NCI-H2196 (cell line): ENCODE measurements around the gene TAF4.

Source experiments
- DNase-seq: peaks from one replicate; lab custom pipeline; 2025; ENCODE audit not compliant: unreplicated experiment; lab: John Stamatoyannopoulos, UW

Gene TAF4

GRCh38 chr20:62044631-62045030, 21.1 kb downstream of the TAF4 start:
- no peak for DNase-seq

DNA sequence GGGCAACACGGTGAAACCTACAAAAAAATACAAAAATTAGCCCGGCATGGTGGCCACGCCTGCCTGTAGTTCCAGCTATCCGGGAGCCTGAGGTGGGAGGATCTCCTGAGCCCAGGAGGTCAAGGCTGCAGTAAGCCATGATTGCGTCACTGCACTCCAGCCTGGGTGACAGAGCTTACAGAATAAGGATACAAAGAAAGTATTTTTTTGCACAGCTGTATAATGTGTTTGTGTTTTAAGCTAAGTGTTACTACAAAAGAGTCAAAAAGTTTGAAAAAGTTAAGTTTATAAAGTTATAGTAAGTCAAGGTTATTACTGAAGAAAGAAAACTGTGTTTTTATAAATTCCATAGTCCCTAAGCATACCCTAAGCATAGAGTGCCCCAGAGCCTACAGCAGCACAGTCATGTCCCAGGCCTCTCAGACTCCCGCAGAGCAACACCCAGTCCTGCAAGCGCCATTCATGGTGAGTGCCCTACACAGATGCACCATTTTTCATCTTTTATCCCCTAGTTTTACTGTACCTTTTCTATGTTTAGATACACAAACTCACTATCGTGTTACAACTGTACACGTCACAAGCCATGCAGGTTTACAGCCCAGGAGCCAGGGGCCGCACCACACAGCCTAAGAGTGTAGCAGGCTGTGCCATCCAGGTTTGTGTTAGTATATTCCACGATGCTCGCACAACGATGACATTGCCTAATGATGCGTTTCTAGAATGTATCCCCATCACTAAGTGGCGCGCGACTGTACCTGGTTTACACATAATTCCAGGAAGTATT, 22.4 kb downstream of the TAF4 start:
- DNase-seq, result no peak

GRCh38 chr20:62042025-62042820, 23.5 kb downstream of the TAF4 start:
- DNase-seq, result no peak

- DNase-seq, result no peak
Measured at GRCh38 chr20:62040933-62041332, 24.7 kb downstream of the TAF4 start.

GRCh38 chr20:62040381-62040922, 25.2 kb downstream of the TAF4 start:
- no peak for DNase-seq

DNA sequence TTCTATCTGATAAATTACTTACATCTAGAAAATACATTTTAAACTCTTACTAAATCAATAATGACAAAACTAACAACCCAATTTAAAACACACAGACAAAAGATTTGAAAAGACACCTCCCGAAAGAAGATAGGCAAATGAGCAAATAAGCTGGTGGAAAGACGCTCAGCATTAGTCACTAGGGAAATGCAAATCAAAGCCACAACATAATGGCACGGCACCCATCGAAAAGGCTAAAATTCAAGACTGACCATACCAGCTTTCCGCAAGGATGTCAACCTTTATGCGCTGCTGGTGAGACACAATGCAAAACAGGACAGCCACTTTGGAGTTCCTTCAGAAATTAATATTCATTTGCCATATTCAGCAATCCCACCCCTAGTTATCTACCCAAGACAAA, 25.9 kb downstream of the TAF4 start:
- no peak for DNase-seq

- no peak for DNase-seq
Measured at GRCh38 chr20:62032609-62033368, 32.9 kb downstream of the TAF4 start.

DNA sequence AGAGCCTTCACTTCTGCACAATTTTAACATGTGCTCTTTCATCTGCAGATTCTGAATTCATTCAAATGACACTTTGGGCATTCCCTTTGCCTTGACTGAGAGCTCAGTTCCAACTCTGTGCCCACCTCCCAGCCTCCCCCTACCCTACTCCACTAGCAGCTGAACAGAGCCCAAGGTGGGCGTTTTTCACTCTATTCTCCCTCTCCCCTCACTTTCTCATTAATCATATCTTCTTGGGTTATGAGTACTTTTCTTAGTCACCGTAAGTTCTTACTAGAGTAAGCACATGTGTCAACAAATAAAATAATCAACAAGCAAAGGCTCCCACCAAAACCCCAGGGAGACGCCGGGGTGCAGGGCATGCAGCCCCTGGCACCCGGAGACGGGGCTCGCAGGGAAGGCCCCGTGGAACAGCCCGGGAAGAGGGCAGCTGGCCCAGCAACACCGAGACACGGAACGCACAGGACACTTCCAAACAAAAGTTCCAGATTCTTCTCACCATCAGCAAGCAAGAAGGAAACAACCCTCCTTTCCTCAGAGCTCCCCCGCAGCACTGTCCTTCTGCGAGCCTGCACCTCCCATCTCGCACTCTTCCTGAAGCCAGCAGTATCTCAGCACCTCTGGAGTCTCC, 34.1 kb downstream of the TAF4 start:
- DNase-seq, result no peak

GRCh38 chr20:62030834-62031434, 34.7 kb downstream of the TAF4 start:
- no peak for DNase-seq

DNA sequence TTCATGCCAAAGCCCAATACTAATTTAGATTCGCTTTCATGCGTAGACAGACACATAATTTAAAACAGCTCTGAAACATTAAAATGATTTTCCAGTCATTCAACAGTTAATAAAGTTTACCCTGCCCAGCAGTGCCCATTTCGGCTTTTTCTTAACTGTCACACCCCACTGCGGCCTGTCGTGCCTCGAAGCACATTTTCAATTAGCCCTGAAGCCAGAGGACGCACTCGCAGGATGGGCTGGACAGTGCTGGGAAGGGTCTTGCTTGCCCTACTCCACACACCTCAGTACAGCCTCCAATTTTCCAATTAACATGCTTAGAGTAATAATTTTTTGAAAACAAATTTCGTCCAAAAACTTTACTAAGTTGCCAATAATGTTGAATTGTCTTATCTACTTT, 35.3 kb downstream of the TAF4 start:
- DNase-seq, result no peak

GRCh38 chr20:62029949-62030348, 35.7 kb downstream of the TAF4 start:
- no peak for DNase-seq

GRCh38 chr20:62029296-62029695, 36.4 kb downstream of the TAF4 start:
- no peak for DNase-seq

DNA sequence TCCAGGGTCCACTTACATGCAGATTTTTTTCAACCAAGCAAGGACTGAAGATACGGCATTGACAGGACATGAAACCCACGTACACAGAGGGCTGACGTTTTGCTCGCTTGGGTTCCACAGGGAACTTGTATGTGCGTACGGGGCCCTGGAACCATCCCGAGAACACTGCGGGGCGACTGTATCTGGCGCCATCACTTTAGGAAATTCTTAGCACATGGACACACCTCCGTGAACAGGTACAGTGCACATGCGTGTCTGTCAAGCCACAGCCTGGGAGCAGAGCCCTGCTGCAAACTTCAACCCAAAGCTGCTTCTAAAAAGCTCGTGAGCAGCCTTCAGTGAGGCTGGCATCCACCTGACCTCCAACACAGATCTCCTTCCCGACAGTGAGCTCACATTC, 37.3 kb downstream of the TAF4 start:
- DNase-seq, result no peak

DNA sequence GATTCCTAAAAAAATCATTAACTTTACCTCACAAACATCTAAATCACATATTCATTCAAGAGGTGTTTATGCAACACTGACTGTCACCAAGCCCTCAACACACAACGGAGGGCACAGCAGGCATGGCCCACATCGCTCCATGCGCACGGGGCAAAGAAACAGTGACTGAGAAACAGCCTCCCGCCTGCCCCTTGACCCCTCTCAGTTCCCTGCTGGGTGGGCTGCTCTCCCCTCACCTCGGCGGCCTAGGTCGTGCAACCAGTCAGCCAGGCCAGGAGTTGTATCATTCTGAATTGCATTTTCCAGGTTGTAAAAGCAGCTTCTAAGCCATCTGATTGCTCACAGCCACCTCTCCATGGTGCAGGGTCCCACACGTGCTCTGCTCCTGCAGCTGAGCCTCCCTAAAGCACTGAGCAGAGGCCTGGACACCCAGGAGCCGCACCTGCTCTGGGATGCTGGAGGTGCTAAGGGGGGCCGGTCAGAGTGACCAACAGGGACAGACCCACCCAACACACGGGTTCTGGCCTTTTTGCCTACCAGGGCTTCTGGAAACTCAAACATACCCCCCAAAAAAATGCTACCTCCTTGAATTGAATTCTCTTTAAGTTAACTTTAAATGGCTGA, 37.9 kb downstream of the TAF4 start:
- no peak for DNase-seq

GRCh38 chr20:62027116-62027515, 38.6 kb downstream of the TAF4 start:
- DNase-seq, result no peak

GRCh38 chr20:62026564-62026856, 39.2 kb downstream of the TAF4 start:
- no peak for DNase-seq

GRCh38 chr20:62025832-62026563, 39.7 kb downstream of the TAF4 start:
- no peak for DNase-seq

- DNase-seq, result no peak
Measured at GRCh38 chr20:62025394-62025793, 40.3 kb downstream of the TAF4 start.

- no peak for DNase-seq
Measured at GRCh38 chr20:62023935-62024334, 41.7 kb downstream of the TAF4 start.
